ENCODE results near the gene DNAJB9.
"Not testable (repeated sequence)": the region's sequence is repeated elsewhere in the genome, so short reads cannot be mapped to it uniquely, and the experiment has no call there.

The DNAJB9 gene

DNA sequence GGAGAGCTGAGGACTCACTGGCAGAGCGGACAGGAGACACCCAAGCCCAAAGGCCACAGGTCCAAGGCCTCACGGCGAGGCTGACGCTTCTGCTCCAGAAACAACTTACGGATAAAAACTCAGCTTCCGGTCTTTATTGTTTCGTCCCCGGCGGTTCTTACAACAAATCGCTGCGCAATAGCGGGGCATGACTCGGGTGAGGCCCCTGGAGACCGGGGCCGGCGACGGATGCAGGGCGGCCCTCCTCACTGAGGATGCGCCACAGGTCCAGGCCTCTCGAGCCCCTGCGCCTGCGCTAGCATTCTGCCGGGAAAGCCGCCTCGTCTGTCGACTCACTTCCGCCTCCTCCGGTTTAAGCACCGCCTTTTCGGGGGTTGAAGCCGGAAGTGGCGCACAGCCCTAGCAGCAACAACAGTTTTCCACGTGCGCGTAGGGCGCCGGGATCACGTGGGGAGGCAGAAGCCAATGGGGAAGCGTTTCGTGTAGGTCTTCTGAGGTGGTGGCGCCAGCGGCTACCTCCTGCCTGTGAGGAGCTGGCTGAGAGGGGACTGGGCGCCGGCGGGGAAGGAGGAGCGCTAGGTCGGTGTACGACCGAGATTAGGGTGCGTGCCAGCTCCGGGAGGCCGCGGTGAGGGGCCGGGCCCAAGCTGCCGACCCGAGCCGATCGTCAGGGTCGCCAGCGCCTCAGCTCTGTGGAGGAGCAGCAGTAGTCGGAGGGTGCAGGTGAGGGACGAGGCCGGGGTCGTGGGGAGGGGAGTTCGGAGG is at the start of gene DNAJB9, which contains the start of gene THAP5:
TSS of gene DNAJB9 (plus strand) at position 494 of the 765 bp plus-strand sequence. CDS start 1,853 bp downstream, outside the sequence.
TSS of gene THAP5 (minus strand) at position 326 of the 765 bp plus-strand sequence. CDS start at position 189, 137 bp downstream.
- peak; percentile 99 for DNase-seq

DNA sequence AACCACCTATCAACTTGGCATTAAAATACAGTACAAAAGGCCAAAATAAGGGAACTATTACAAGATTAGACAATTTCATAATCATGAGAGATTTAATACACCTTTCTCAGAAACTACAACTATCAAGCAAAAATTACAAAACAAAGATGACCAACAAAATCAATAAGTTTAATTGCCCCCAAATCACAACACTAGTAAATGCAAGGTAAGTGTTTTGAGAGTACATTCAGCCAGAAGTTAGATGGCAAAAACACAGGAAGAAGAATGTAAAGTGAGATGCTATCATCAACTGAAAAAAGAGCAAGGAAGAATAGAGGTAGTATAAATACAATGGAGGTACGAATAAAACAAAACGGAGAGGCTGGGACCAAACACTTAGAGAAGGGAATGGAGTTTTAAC is 46.9 kb upstream of the DNAJB9 start:
- DNase-seq: no peak

DNA sequence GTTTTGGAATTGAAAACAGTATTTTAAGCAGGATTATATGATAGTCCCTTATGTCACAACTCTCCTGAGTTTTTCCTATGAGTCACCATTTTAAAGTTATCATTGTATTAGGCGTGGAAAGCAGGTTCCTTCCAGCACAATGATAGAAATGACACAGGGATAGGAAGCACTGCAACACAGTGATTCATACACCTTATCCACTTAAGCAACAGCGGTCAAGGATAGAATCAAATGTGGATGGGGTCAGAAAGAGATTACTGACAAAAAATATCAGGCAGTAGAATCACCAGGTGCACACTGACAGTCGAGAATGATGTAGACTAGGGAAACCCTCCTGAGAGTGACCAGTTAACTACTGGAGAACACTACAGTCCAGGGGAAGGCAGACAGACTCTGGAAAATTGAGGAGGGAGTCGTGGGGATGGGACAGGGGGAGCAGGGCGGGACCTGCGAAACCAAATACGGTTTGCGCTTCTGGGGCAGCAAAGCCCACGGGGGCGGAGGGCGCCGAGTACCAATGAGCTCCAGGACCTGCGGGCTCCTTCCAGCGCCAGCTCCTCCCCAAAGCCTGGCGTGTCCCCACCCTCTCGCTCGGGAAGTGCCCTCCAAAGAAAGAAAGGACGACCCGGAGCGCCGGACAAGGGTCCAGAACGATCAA is 44.2 kb upstream of the DNAJB9 start:
- peak; percentile 20 for DNase-seq

DNA sequence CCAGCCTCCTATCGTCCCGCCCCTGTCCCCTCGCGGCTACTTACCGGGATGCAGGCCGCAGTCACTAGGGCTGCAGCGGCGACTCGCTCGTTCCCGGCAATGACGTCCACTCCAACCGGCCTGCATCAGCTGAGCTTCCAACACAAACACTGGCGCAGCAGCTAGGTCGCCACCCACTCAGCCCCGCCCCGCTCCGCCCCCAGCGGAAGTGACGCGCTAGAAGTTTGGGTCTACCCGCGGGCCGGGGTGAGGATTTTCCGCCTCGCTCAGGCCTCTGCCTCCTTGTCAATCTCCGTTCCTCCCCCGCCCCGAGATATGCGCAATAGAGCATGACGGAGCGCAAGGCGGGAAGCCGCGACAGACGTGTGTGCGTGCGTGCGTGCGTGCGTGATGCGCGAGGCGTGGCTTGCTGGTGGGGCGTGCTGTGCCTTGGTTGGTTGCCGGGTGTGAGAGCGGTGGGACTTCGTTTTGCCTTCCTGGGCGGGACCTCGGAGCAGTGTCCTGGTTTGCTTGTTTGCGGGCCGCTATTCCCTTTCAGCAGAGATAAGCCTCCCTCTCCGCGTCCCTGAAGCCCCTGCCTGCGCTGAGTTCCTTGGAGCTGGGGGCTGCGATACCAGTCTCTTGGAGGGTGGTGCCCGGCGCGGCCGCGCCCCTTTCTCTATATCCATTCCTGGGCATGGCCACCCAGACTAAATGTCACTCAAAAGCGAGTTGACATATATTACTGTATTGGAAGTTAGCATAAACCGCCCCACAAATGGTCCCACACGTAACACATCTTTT is 43.5 kb upstream of the DNAJB9 start, which contains the start of gene PNPLA8:
TSS of gene PNPLA8 (minus strand) at position 151 of the 783 bp plus-strand sequence. CDS start 10,644 bp downstream, outside the sequence.
- DNase-seq: peak; percentile 96

- DNase-seq: no peak
Measured at GRCh38 chr7:108526768-108527017, 43.0 kb upstream of the DNAJB9 start.

DNA sequence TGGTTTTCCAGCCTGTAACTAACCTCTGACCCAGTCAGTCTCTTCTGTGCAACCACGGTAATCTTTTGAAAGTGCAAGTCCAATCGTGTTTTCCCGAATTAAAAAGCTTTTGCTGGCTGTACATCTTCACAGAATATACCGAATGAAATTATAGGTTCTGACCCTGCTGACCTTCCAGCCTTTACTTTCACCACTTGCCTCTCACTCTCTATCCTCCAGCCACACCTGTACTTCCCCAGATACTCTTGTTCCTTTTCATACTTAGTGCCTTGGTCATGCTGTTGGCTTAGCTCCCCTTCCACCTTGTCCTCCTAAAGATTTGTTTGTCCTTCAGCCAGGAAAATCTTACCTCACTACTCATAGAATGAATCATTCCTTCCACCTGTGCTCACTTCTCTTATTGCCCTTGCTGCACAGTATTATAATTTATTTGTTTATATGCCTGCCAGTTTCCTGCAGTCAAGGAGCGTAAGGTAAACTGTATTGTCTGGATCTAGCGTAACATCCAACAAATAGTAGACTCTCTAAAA is 41.4 kb upstream of the DNAJB9 start:
- DNase-seq: no peak

DNA sequence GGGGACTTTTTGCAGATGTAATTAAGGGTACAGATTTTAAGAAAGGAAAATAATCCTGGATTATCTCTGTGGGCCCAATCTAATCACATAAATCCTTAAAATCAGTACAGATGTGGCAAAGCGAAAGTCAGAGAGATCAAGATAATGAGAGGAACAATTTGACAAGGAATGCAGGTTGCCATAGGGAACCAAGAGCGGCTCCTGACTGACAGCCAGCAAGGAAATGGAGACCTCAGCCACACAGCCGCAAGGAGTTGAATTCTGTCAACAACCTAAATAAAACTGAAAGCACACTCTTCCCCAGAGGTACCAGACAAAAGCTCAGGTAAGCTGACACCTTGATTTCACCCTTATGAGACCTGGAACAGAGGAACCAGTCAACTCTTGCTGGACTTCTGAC is 40.3 kb upstream of the DNAJB9 start:
- peak; percentile 11 for DNase-seq

DNA sequence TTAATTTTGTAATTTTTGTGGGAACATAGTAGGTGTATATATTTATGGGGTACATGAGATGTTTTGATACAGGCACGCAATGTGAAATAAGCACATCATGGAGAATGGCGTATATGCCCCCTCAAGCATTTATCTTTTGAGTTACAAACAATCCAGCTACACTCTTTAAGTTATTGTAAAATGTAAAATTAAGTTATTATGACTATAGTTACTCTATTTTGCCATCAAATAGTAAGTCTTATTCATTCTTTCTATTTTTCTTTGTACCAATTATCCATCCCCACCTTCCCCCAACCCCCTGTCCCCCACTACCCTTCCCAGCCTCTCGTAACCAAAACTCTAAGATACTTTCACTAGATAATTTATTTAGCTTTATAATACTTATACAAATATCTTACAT is 36.0 kb upstream of the DNAJB9 start:
- DNase-seq: no peak

GRCh38 chr7:108535257-108535656 is 34.4 kb upstream of the DNAJB9 start:
- DNase-seq: no peak

GRCh38 chr7:108535744-108536143 is 33.9 kb upstream of the DNAJB9 start:
- no peak for DNase-seq

- DNase-seq: no peak
Measured at GRCh38 chr7:108537229-108537628, 32.4 kb upstream of the DNAJB9 start.

DNA sequence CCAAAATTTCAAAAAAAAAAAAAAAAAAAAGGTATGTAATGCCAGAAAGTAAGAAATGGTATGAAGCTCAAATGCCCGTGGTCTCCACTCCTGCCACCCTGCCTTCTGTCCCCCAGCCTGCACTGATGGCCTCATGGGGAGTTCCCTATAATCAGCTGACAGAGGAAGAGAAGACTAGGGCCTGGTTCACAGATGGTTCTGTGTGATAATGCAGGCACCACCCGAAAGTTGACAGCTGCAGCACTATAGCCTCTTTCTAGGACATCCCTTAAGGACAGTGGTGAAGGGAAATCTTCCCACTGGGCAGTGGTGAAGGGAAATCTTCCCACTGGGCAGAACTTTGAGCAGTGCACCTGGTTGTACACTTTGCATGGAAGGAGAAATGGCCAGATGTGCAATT is 31.4 kb upstream of the DNAJB9 start:
- not testable (repeated sequence) for DNase-seq

GRCh38 chr7:108538685-108539084 is 31.0 kb upstream of the DNAJB9 start:
- not testable (repeated sequence) for DNase-seq

- DNase-seq: no peak
Measured at GRCh38 chr7:108541478-108541877, 28.2 kb upstream of the DNAJB9 start.

DNA sequence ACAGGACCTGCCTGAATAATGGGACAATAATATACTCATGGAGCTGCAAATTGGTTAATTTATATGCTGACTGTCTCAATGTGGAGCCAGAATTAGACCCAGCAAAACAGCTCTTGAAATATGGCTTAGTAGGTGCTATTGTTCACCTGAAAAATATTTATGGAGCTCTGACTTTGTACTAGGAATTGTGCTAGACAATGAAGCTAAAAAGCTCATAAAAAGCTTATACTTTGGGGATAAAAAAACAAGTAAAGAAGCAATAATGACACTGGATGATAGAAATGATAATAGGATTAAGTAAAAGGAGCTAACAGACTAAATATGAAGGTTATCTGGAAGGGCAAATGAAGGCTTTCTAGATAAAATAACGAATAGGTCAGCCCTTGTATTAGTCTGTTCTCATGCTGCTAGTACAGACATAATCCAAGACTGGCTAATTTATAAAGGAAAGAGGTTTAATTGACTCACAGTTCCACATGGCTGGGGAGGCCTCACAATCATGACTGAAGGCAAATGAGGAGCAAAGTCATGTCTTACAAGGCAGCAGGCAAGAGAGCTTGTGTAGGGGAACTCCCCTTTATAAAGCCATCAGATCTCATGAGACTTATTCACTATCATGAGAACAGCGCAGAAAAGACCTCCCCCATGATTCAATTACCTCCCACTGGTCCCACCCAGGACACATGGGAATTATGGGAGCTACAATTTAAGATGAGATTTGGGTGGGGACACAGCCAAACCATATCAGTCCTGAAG is 21.4 kb upstream of the DNAJB9 start:
- not testable (repeated sequence) for DNase-seq

GRCh38 chr7:108556665-108557064 is 13.0 kb upstream of the DNAJB9 start:
- not testable (repeated sequence) for DNase-seq

- DNase-seq: no peak
Measured at GRCh38 chr7:108557191-108557590, 12.5 kb upstream of the DNAJB9 start.

GRCh38 chr7:108557617-108558016 is 12.1 kb upstream of the DNAJB9 start:
- no peak for DNase-seq

GRCh38 chr7:108559253-108559652 is 10.4 kb upstream of the DNAJB9 start:
- no peak for DNase-seq

GRCh38 chr7:108561047-108561619 is 8.5 kb upstream of the DNAJB9 start:
- no peak for DNase-seq

DNA sequence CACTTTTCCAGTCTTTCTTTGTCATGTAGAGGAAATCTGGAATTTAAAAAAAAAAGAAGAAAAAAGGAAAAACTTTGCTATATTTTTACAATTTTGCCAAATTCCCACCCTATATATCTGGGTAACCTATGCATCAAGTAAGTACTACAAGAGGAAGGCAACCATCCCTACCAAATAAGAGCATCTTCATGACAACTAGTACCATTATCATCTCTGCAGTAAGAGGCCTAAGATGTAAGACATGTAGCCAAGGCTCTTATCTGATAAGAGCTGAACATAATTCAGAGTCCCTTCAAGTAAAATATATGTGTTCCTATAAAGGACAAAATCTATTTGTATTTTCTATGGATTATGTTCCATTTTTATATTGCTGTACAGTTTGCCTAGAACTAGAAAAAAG is 3.7 kb upstream of the DNAJB9 start:
- no peak for DNase-seq

DNA sequence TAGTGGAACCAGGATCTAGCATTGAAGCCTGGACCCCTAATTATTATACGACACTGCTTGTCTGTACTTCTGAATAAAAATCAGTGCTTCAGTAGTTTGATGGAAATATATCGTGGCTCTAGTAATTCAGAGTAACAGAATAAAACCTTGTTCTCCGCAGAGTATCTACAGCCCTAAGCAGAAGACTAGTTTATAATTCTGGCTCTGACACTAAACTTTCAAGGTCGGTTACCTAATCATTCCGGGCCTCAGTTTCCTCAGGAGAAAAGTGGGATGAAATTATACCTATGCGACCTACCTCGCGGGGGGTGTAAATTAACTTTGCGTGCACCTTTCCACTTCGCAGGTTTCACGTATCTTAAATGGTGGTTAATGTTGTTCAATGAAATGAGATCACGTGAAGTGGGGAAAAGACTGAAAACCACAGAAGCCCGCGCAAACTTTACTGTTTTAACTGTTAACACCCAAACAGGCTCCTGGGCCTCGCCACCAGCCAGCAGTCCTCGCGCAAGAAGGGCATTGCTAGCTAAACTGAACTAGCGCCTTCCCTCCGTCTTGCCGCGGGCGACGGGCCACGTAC is 783 bp upstream of the DNAJB9 start:
- DNase-seq: no peak
